Body of pancreas (tissue), 4 donors: ENCODE data around the gene PHKA2. TPM values are rescaled to one million over a fixed set of nuclear protein-coding genes. Genes with fewer than 3 reads are reported as not detected.

Experiments
- ATAC-seq: fragments of 150-250 bp; one replicate; pipeline ENCODE4 v1.9.1; 2016
- DNase-seq, 4 donors: peaks; one replicate each; pipeline ENCODE4 v3.0.0-alpha.2; 2019
- H3K27ac ChIP-seq, 4 donors: fragments of 200-600 bp; sonication (generic); 1 replicate in 3 of 4; 2 replicates in 1 of 4; pipeline versions ENCODE4 v1.5.1 to v1.6.1; 2016 to 2019; ENCODE audit warnings: mild to moderate bottlenecking in 1 of 4, mixed read lengths in 1 of 4, moderate library complexity in 1 of 4
- H3K27me3 ChIP-seq, 2 donors: fragments of 200-600 bp; sonication (generic); one replicate each; pipeline ENCODE4 v1.6.0; 2016; ENCODE audit warnings: mild to moderate bottlenecking in 1 of 2
- H3K36me3 ChIP-seq, 2 donors: fragments of 200-600 bp; sonication (generic); replicated peaks in 1 of 2; 2 replicates each; pipeline ENCODE4 v1.5.1; 2016; ENCODE audit warnings: low read depth in 2 of 2; ENCODE audit not compliant: insufficient read depth in 1 of 2
- H3K4me1 ChIP-seq: fragments of 200-600 bp; sonication (generic); one replicate; pipeline ENCODE4 v1.6.0; 2016
- H3K4me3 ChIP-seq, 2 donors: fragments of 200-600 bp; sonication (generic); 1 replicate in 1 of 2; 2 replicates in 1 of 2; pipeline ENCODE4 v1.5.1; 2016 to 2019
- H3K9me3 ChIP-seq, 3 donors: fragments of 200-600 bp; sonication (generic); 1 replicate in 2 of 3; 2 replicates in 1 of 3; pipeline ENCODE4 v1.5.1; 2016
- POLR2A ChIP-seq, 3 donors: fragments of 450-650 bp; IDR thresholded peaks; one replicate each; pipeline ENCODE4 v1.6.1; 2016; ENCODE audit warnings: antibody characterized with exemption in 3 of 3, mild to moderate bottlenecking in 2 of 3
- WGBS, 2 donors: methylation state at CpG; one replicate each; pipeline ENCODE4 v1.1.5; 2017; 5-methylcytosine and 5-hydroxymethylcytosine counted together
- intact Hi-C: fragments of 100-400 bp; cut with DNase I; formaldehyde crosslinking; loops from one replicate; pipeline ENCODE4 v1.15.1; 2023
- total RNA-seq, 2 donors: library from RNA; depleted of rRNA; stranded (reverse); fragments of >200 nt; gene quantifications; one replicate each; pipeline ENCODE4 v1.1.0, GENCODE V29; 2016
- TF ChIP-seq, protein P1 (sequence below), 7 experiments: fragments of 450-650 bp in 4 of 7; fragments of 200-600 bp in 3 of 7; sonication (generic) in 3 of 7; IDR thresholded peaks; one replicate each; pipeline ENCODE4 v1.5.1; 2016 to 2019; ENCODE audit warnings: antibody characterized with exemption in 7 of 7

The PHKA2 gene
- total RNA-seq, 2 donors from 2014 or later = 21.0 to 37.6 TPM

DNA sequence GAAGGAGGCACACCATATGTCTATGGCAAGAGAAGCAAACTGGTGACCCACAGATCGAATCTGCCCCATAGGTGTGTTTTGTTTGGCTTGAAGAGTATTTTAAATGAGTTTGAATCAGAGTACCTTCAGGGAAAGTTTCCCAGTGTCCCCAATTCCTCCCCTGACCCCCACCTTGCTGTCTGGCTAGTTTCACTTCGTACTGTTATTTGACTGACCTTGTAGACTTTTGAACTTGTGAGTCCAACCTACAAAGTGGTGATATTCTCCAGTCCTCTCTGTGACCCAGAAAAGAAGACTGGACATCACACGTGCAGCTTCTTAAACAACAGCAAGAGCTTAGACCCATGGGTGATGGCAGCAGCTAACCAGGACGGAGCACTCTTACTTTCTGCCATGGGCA is 39.4 kb downstream of the PHKA2 start:
- no peak for ATAC-seq

DNA sequence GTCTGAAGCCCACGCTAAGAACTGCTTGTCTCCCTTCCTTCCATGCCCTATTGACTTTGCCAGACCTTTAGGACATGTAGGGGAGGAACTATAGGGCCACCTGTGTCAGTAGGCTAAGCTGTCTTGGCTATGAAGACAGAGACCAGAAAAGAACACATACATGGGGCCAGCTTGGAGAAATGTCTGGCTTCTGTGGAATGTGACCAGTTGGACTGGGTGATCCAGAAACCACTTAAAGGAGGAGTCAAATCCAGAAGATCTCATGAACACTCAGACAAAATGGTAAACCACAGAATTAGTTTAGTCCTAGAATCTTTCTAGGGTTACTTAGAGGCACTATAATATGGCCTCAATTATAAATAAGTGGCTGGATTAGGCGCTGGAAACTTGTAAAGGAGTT is 42.0 kb downstream of the PHKA2 start:
- ATAC-seq (no peak), DNase-seq (no peak)
- 94 to 96% methylated on average over 2 of the region's 2 CpGs for WGBS, 2 donors
- Histone ChIP-seq H3K27me3 (no peaks in the 10 kb centered on the region), H3K4me3 (no peak overlapping the region), H3K27ac (no peak overlapping the region), H3K36me3 (no peaks in the 10 kb centered on the region), H3K9me3 (no peaks in the 10 kb centered on the region), H3K4me1 (no peaks in the 10 kb centered on the region)
- intact Hi-C loops = no loop called here
- no peak for TF ChIP-seq POLR2A (IDR thresholded peaks at IDR 0.05)
- TF ChIP-seq, protein P1, sequence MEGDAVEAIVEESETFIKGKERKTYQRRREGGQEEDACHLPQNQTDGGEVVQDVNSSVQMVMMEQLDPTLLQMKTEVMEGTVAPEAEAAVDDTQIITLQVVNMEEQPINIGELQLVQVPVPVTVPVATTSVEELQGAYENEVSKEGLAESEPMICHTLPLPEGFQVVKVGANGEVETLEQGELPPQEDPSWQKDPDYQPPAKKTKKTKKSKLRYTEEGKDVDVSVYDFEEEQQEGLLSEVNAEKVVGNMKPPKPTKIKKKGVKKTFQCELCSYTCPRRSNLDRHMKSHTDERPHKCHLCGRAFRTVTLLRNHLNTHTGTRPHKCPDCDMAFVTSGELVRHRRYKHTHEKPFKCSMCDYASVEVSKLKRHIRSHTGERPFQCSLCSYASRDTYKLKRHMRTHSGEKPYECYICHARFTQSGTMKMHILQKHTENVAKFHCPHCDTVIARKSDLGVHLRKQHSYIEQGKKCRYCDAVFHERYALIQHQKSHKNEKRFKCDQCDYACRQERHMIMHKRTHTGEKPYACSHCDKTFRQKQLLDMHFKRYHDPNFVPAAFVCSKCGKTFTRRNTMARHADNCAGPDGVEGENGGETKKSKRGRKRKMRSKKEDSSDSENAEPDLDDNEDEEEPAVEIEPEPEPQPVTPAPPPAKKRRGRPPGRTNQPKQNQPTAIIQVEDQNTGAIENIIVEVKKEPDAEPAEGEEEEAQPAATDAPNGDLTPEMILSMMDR (IDR thresholded peaks at IDR 0.05) = no peak

More for the DNA sequence above, 39.4 kb downstream of the PHKA2 start:
- H3K27me3 ChIP-seq = no peaks in the 10 kb centered on the region
- no peak overlapping the region for H3K27ac ChIP-seq
- no peaks in the 10 kb centered on the region for H3K4me1 ChIP-seq
- WGBS, 2 donors = 71 to 79% methylated on average over 3 to 4 of the region's 4 CpGs
- no peaks in the 10 kb centered on the region for H3K36me3 ChIP-seq
- no peaks in the 10 kb centered on the region for H3K9me3 ChIP-seq
- no peak for TF ChIP-seq POLR2A (IDR thresholded peaks at IDR 0.05)
- TF ChIP-seq, protein P1 (IDR thresholded peaks at IDR 0.05) = no peak
- no peak for DNase-seq
- intact Hi-C loops = no loop called here
- no peak overlapping the region for H3K4me3 ChIP-seq

DNA sequence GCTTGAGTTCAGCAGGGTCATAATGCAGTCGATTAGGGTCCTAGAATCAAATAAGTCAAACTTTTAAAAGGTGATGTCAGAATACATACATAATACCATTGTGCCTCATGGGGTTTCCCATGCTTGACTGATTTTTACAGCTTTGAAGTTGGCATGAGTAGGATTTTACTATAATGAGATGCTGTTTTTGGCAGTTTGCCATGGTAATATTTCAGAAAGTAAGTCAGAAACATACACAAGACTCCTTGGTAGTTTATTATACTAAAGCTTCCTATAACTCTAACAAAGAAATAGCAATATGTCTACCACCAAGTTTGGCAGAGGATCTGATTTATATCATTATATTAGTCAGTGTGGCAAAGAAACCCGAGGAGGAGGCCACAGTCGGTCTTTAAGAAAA is 45.2 kb downstream of the PHKA2 start:
- H3K27ac ChIP-seq = no peak overlapping the region
- no peaks in the 10 kb centered on the region for H3K9me3 ChIP-seq
- WGBS, 2 donors = 58 to 79% methylated on average over 2 to 3 of the region's 3 CpGs
- H3K4me3 ChIP-seq = no peak overlapping the region
- intact Hi-C loops = no loop called here
- no peaks in the 10 kb centered on the region for H3K27me3 ChIP-seq
- no peaks in the 10 kb centered on the region for H3K36me3 ChIP-seq
- no peak for DNase-seq
- no peak for ATAC-seq
- no peaks in the 10 kb centered on the region for H3K4me1 ChIP-seq
- TF ChIP-seq, protein P1 (IDR thresholded peaks at IDR 0.05) = no peak
- no peak for TF ChIP-seq POLR2A (IDR thresholded peaks at IDR 0.05)

DNA sequence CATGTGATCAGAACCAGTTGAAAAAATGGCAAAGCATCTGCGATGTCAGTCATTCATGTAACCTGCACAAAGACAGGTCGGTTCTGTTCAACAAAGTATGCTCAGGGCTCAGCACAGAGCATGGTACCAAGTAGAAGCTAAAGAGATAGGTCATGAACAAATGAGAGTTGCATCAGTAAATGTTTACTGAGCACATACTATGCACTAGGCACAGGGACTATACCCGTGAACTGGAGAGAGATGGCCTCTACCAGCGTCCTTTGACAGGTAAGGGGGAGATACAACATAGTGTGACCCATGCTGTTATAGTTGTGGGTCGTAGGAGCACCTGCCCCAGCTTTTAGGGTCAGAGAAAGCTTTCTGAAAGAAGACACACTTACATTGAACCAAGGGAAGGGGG is 46.7 kb downstream of the PHKA2 start:
- no peak overlapping the region for H3K4me3 ChIP-seq
- TF ChIP-seq, protein P1 (IDR thresholded peaks at IDR 0.05) = no peak
- no peak for TF ChIP-seq POLR2A (IDR thresholded peaks at IDR 0.05)
- WGBS, 2 donors = 87 to 89% methylated on average over 3 to 4 of the region's 5 CpGs
- no peak for DNase-seq
- intact Hi-C loops = no loop called here
- H3K27ac ChIP-seq = no peak overlapping the region
- no peaks in the 10 kb centered on the region for H3K27me3 ChIP-seq
- no peaks in the 10 kb centered on the region for H3K9me3 ChIP-seq
- no peaks in the 10 kb centered on the region for H3K4me1 ChIP-seq
- ATAC-seq = no peak
- no peaks in the 10 kb centered on the region for H3K36me3 ChIP-seq

DNA sequence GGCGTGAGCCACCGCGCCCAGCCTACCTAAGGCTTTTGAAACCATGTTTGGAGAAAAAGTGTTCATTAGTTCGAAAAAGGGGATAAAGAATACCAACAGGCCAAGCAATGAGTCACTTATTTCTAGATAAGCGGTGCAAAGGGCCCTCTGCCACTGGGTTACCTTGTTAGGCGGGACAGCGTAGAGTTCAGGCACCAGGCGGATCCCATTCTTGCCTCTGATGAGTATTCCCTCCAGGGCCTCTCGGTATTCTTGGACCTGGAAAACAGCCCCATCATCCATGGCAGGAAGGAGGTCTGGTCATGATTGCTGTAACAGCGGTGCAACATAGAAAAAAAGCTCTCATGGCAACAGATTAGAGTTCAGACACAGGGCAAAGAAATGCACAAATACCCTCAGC is 48.0 kb downstream of the PHKA2 start:
- no peaks in the 10 kb centered on the region for H3K27me3 ChIP-seq
- ATAC-seq (no peak), DNase-seq (no peak)
- TF ChIP-seq POLR2A (IDR thresholded peaks at IDR 0.05) = no peak
- TF ChIP-seq, protein P1 (IDR thresholded peaks at IDR 0.05) = no peak
- 77 to 85% methylated on average over 6 to 9 of the region's 10 CpGs for WGBS, 2 donors
- intact Hi-C loops = no loop called here
- H3K36me3 ChIP-seq = peaks cover 0 to 2% of the 10 kb centered on the region in 2 donors
- H3K4me1 ChIP-seq = no peaks in the 10 kb centered on the region
- no peaks in the 10 kb centered on the region for H3K9me3 ChIP-seq
- H3K27ac ChIP-seq = no peak overlapping the region
- H3K4me3 ChIP-seq = no peak overlapping the region
